Liver (tissue), 10 donors: Measurements from ENCODE around the gene LIMS4. TPM values are rescaled to one million over a fixed set of nuclear protein-coding genes. Genes with fewer than 3 reads are reported as not detected.
"Not testable (repeated sequence)": the region's sequence is repeated elsewhere in the genome, so short reads cannot be mapped to it uniquely, and the experiment has no call there.

Experiments
- DNase-seq: peaks from one replicate; pipeline ENCODE4 v3.0.0-alpha.2; 2017; ENCODE audit warnings: low spot score
- H3K27ac ChIP-seq, 2 donors: one replicate each; pipeline ENCODE4 v1.7.0; 2013; ENCODE audit warnings: inconsistent platforms in 2 of 2, low read length in 2 of 2, control low read depth in 1 of 2, low read depth in 1 of 2, mild to moderate bottlenecking in 1 of 2
- H3K27me3 ChIP-seq, 4 donors: one replicate each; pipeline versions ENCODE4 v1.6.1 to v1.7.0; 2013; ENCODE audit warnings: low read length in 3 of 4, inconsistent platforms in 1 of 4, mild to moderate bottlenecking in 1 of 4, moderate library complexity in 1 of 4; ENCODE audit not compliant: control insufficient read depth in 4 of 4, insufficient read depth in 4 of 4
- H3K36me3 ChIP-seq, 4 donors: one replicate each; pipeline versions ENCODE4 v1.6.1 to v1.7.0; 2013; ENCODE audit warnings: low read length in 3 of 4, mild to moderate bottlenecking in 3 of 4, low read depth in 1 of 4, moderate library complexity in 1 of 4; ENCODE audit not compliant: control insufficient read depth in 4 of 4, insufficient read depth in 3 of 4
- H3K4me1 ChIP-seq, 4 donors: one replicate each; pipeline versions ENCODE4 v1.6.1 to v1.7.0; 2013; ENCODE audit warnings: low read length in 3 of 4, mild to moderate bottlenecking in 3 of 4, moderate library complexity in 1 of 4; ENCODE audit not compliant: control insufficient read depth in 4 of 4, insufficient read depth in 4 of 4
- H3K4me3 ChIP-seq, 3 donors: one replicate each; pipeline versions ENCODE4 v1.6.1 to v1.7.0; 2013; ENCODE audit warnings: low read length in 3 of 3, control low read depth in 1 of 3, low read depth in 1 of 3, mild to moderate bottlenecking in 1 of 3
- H3K9ac ChIP-seq, 2 donors: one replicate each; pipeline ENCODE4 v1.7.0; 2013; ENCODE audit warnings: low read length in 2 of 2, mild to moderate bottlenecking in 2 of 2, moderate library complexity in 2 of 2, control low read depth in 1 of 2, low read depth in 1 of 2
- H3K9me3 ChIP-seq, 4 donors: one replicate each; pipeline versions ENCODE4 v1.6.1 to v1.7.0; 2013; ENCODE audit warnings: low read length in 3 of 4; ENCODE audit not compliant: control insufficient read depth in 4 of 4
- WGBS: extraction: QIAGEN DNeasy Blood & Tissue Kit; methylation state at CpG from one replicate; pipeline ENCODE4 v1.1.7; 2013; 5-methylcytosine and 5-hydroxymethylcytosine counted together
- polyA plus RNA-seq, 2 donors: library from polyadenylated mRNA; stranded (reverse) in 1 of 2; unstranded in 1 of 2; fragments of 200-250 nt in 1 of 2; fragments of >200 nt in 1 of 2; fragmentation: Nextera tagmentation in 1 of 2; extraction: Ambion mirVana in 1 of 2; gene quantifications; one replicate each; pipeline versions ENCODE4 v1.2.1 to v1.2.3, GENCODE V29; 2013 to 2015
- small RNA-seq: library from RNA; depleted of rRNA; stranded (forward); fragments of <200 nt; gene quantifications from one replicate; pipeline ENCODE3, GENCODE V24; 2014
- total RNA-seq, 2 donors: library from RNA; depleted of rRNA; stranded (reverse); fragments of >200 nt; gene quantifications; one replicate each; pipeline ENCODE4 v1.2.3, GENCODE V29; 2014
- donor health status: healthy.
- donor health status: healthy.
- donor health status: healthy.
- donor health status: healthy.
- donor health status: healthy.

The LIMS4 gene
- total and polyA plus RNA-seq, 4 donors, result 0.56 TPM; not detected in 3

- H3K36me3 ChIP-seq, H3K9ac ChIP-seq, H3K4me3 ChIP-seq, H3K27me3 ChIP-seq, H3K4me1 ChIP-seq, H3K9me3 ChIP-seq, DNase-seq, H3K27ac ChIP-seq: not testable (repeated sequence)
- no CpG with 5 or more reads among the region's 1 CpG for whole genome bisulfite sequencing
Measured at GRCh38 chr2:110404246-110404645, 68.4 kb downstream of the LIMS4 start.

- not testable (repeated sequence) for H3K9me3 ChIP-seq, H3K27me3 ChIP-seq, DNase-seq, H3K4me1 ChIP-seq, H3K9ac ChIP-seq, H3K4me3 ChIP-seq, H3K27ac ChIP-seq, H3K36me3 ChIP-seq
- WGBS, result 11% methylated on average over 2 of the region's 18 CpGs
Measured at GRCh38 chr2:110401001-110401618, 71.5 kb downstream of the LIMS4 start.

- H3K4me1 ChIP-seq, H3K27me3 ChIP-seq, H3K9ac ChIP-seq, H3K4me3 ChIP-seq, DNase-seq, H3K36me3 ChIP-seq, H3K9me3 ChIP-seq, H3K27ac ChIP-seq: not testable (repeated sequence)
- no CpG with 5 or more reads among the region's 10 CpGs for WGBS
Measured at GRCh38 chr2:110399378-110399777, 73.2 kb downstream of the LIMS4 start.

- H3K4me3 ChIP-seq, H3K4me1 ChIP-seq, DNase-seq, H3K27ac ChIP-seq, H3K27me3 ChIP-seq, H3K9me3 ChIP-seq, H3K9ac ChIP-seq, H3K36me3 ChIP-seq: not testable (repeated sequence)
- no CpG with 5 or more reads among the region's 5 CpGs for WGBS
Measured at GRCh38 chr2:110395990-110396389, 76.6 kb downstream of the LIMS4 start.

Small RNA genes within 50 kb of the gene (small RNA-seq; reads per million reads assigned to genes)
- gene AC108938.1, result not detected

Other genes with a start within 250 kb of the LIMS4 start
- 10 to 100 TPM; 11.4 to 27.4 TPM for gene RGPD6, start 104.4 kb upstream of the LIMS4 start, total RNA-seq
- gene RGPD6, start 104.4 kb upstream of the LIMS4 start, polyA plus RNA-seq, result 1 to 10 TPM; 2.4 to 2.5 TPM
- gene BUB1, start 205.2 kb upstream of the LIMS4 start, total RNA-seq, result 10 to 100 TPM in 1 of 2 donors, under 1 TPM in 1; 0.08 to 46.1 TPM
- gene BUB1, start 205.2 kb upstream of the LIMS4 start, polyA plus RNA-seq, result 1 to 10 TPM in 1 of 2 donors, under 1 TPM in 1; 0.79 to 1.4 TPM